WTC11 (cell line): ENCODE measurements around the gene LPIN3. TPM values are rescaled to one million over a fixed set of nuclear protein-coding genes. Genes with fewer than 3 reads are reported as not detected.

ENCODE experiments used
- ATAC-seq: fragments of 200-7000 bp; cut with Tn5 transposase; 2 replicates; pipeline ENCODE4 v1.10.0; 2021; ENCODE audit warnings: mild to moderate bottlenecking, moderate library complexity
- CTCF ChIA-PET: fragments of 300-600 bp; sonication (Branson Sonifier 250); formaldehyde crosslinking; loops from one replicate; lab custom pipeline; 2021; ENCODE audit warnings: antibody characterized with exemption; lab: Charles Lee
- POLR2A ChIA-PET: fragments of 350-600 bp; sonication (Branson Sonifier 250); formaldehyde crosslinking; loops from one replicate; lab custom pipeline; 2021; ENCODE audit warnings: antibody characterized with exemption; lab: Charles Lee
- DNase-seq: peaks from one replicate; pipeline ENCODE4 v3.0.0; 2021; ENCODE audit warnings: low spot score
- H3K27ac Mint-ChIP-seq: 2 replicates; pipeline ENCODE4 v1.8.0; 2021; ENCODE audit warnings: mixed read lengths
- H3K27me3 Mint-ChIP-seq: 2 replicates; pipeline ENCODE4 v1.8.0; 2021; ENCODE audit warnings: low read depth, mild to moderate bottlenecking, moderate library complexity, mixed read lengths
- H3K36me3 Mint-ChIP-seq: 2 replicates; pipeline ENCODE4 v1.8.0; 2021; ENCODE audit warnings: mixed read lengths
- H3K4me1 Mint-ChIP-seq: 2 replicates; pipeline ENCODE4 v1.8.0; 2022; ENCODE audit warnings: mixed read lengths
- H3K4me3 Mint-ChIP-seq: 2 replicates; pipeline ENCODE4 v1.8.0; 2021; ENCODE audit warnings: mild to moderate bottlenecking, moderate library complexity, mixed read lengths
- H3K9me3 Mint-ChIP-seq: 2 replicates; pipeline ENCODE4 v1.8.0; 2021; ENCODE audit warnings: mixed read lengths
- AR ChIP-seq: fragments of 250-450 bp; sonication (Bioruptor Pico); IDR thresholded peaks from 2 replicates; pipeline ENCODE4 v1.9.0; 2021; ENCODE audit warnings: mild to moderate bottlenecking
- CBFB ChIP-seq: sonication (generic); formaldehyde crosslinking; IDR thresholded peaks from 2 replicates; pipeline ENCODE4 v1.8.1; 2022; ENCODE audit warnings: mild to moderate bottlenecking, low read depth, missing genetic modification reagents
- E2F1 ChIP-seq: sonication (generic); formaldehyde crosslinking; IDR thresholded peaks from 2 replicates; pipeline ENCODE4 v1.8.0; 2022; ENCODE audit warnings: mild to moderate bottlenecking, missing genetic modification reagents
- E2F4 ChIP-seq: sonication (generic); formaldehyde crosslinking; IDR thresholded peaks from 2 replicates; pipeline ENCODE4 v1.8.1; 2022; ENCODE audit warnings: low read depth, mild to moderate bottlenecking, moderate library complexity, missing genetic modification reagents, borderline replicate concordance
- FOXJ3 ChIP-seq: sonication (generic); formaldehyde crosslinking; IDR thresholded peaks from 2 replicates; pipeline ENCODE4 v1.9.0; 2021; ENCODE audit warnings: missing genetic modification reagents, mild to moderate bottlenecking, borderline replicate concordance
- FOXK1 ChIP-seq: sonication (generic); formaldehyde crosslinking; IDR thresholded peaks from 2 replicates; pipeline ENCODE4 v1.8.0; 2022; ENCODE audit warnings: mild to moderate bottlenecking, moderate library complexity, missing genetic modification reagents
- KAT7 ChIP-seq: sonication (generic); formaldehyde crosslinking; IDR thresholded peaks from 2 replicates; pipeline ENCODE4 v1.8.1; 2023; ENCODE audit warnings: missing genetic modification reagents, mild to moderate bottlenecking, borderline replicate concordance
- MXD4 ChIP-seq: fragments of 250-450 bp; sonication (Bioruptor Pico); IDR thresholded peaks from 2 replicates; pipeline ENCODE4 v1.8.0; 2021; ENCODE audit warnings: mild to moderate bottlenecking, moderate library complexity, borderline replicate concordance
- SMAD4 ChIP-seq: sonication (generic); formaldehyde crosslinking; IDR thresholded peaks from 2 replicates; pipeline ENCODE4 v1.8.0; 2022; ENCODE audit warnings: mild to moderate bottlenecking, missing genetic modification reagents
- ZNF281 ChIP-seq: sonication (generic); formaldehyde crosslinking; IDR thresholded peaks from 2 replicates; pipeline ENCODE4 v1.8.0; 2023; ENCODE audit warnings: mild to moderate bottlenecking, missing genetic modification reagents
- ZNF396 ChIP-seq: fragments of 250-450 bp; sonication (Bioruptor Pico); IDR thresholded peaks from 2 replicates; pipeline ENCODE4 v1.8.0; 2021; ENCODE audit warnings: mild to moderate bottlenecking, moderate library complexity, borderline replicate concordance
- ZNF416 ChIP-seq: fragments of 250-450 bp; sonication (Bioruptor Pico); IDR thresholded peaks from 2 replicates; pipeline ENCODE4 v1.9.0; 2021; ENCODE audit warnings: mild to moderate bottlenecking, inconsistent platforms
- ZNF532 ChIP-seq: fragments of 250-450 bp; sonication (Bioruptor Pico); IDR thresholded peaks from 2 replicates; pipeline ENCODE4 v1.9.0; 2021; ENCODE audit warnings: mild to moderate bottlenecking, borderline replicate concordance
- total RNA-seq: library from RNA; stranded (reverse); gene quantifications from 3 replicates; pipeline ENCODE4 v1.2.3, GENCODE V29; 2021

Gene LPIN3
- total RNA-seq, 1 experiment from 2014 or later: 7.9 TPM

GRCh38 chr20:41352666-41353065, 12.0 kb downstream of the LPIN3 start:
- Mint-ChIP-seq H3K27me3 (no peaks in the 10 kb centered on the region), H3K27ac (no peak overlapping the region), H3K36me3 (no peaks in the 10 kb centered on the region), H3K4me3 (no peak overlapping the region), H3K4me1 (no peaks in the 10 kb centered on the region), H3K9me3 (no peaks in the 10 kb centered on the region)
- ATAC-seq: peak; percentile 57
- no peak for DNase-seq
- POLR2A ChIA-PET: no interaction called here
- CTCF ChIA-PET: interaction anchor here (0.9 to 3.3 kb wide), 5 partner anchors 12 to 180 kb away, joined by 4 to 11 read pairs (median 7); partner anchors contain the start of genes EMILIN3 and LPIN3
- TF ChIP-seq ZNF281 (CRISPR knock-in tag) (no peak), ZNF416 (CRISPR knock-in tag) (peak; percentile 90)

GRCh38 chr20:41353530-41353929, 12.9 kb downstream of the LPIN3 start:
- Mint-ChIP-seq H3K4me1 (no peaks in the 10 kb centered on the region), H3K27me3 (no peaks in the 10 kb centered on the region), H3K9me3 (no peaks in the 10 kb centered on the region), H3K27ac (no peak overlapping the region), H3K4me3 (no peak overlapping the region), H3K36me3 (no peaks in the 10 kb centered on the region)
- ChIA-PET POLR2A (no interaction called here), CTCF (interaction anchor here (0.6 to 3.3 kb wide), 6 partner anchors 9 to 181 kb away, joined by 3 to 11 read pairs (median 4); partner anchors contain the start of gene LPIN3)
- DNase-seq: no peak
- no peak for TF ChIP-seq AR
- TF ChIP-seq E2F4: no peak
- TF ChIP-seq FOXJ3: no peak
- no peak for TF ChIP-seq MXD4 (CRISPR knock-in tag)
- ATAC-seq: no peak

GRCh38 chr20:41355192-41355591, 14.6 kb downstream of the LPIN3 start:
- H3K27me3 Mint-ChIP-seq: no peaks in the 10 kb centered on the region
- CTCF ChIA-PET: no interaction called here
- no peak overlapping the region for H3K4me3 Mint-ChIP-seq
- POLR2A ChIA-PET: no interaction called here
- no peaks in the 10 kb centered on the region for H3K4me1 Mint-ChIP-seq
- ATAC-seq: no peak
- H3K27ac Mint-ChIP-seq: no peak overlapping the region
- no peaks in the 10 kb centered on the region for H3K9me3 Mint-ChIP-seq
- H3K36me3 Mint-ChIP-seq: no peaks in the 10 kb centered on the region
- no peak for DNase-seq
- no peak for TF ChIP-seq ZNF532 (CRISPR knock-in tag)
- TF ChIP-seq ZNF396 (CRISPR knock-in tag): no peak
- no peak for TF ChIP-seq KAT7
- no peak for TF ChIP-seq CBFB
- TF ChIP-seq E2F1 (CRISPR knock-in tag): no peak
- TF ChIP-seq SMAD4 (CRISPR knock-in tag): no peak
- TF ChIP-seq FOXK1 (CRISPR knock-in tag): no peak
- TF ChIP-seq ZNF281 (CRISPR knock-in tag): no peak
